PC-9 (cell line): Measurements from ENCODE around the gene ATP2B2. TPM values are rescaled to one million over a fixed set of nuclear protein-coding genes. Genes with fewer than 3 reads are reported as not detected.

Experiments used
- BruUV-seq: library from RNA; stranded (reverse); fragments of 400-500 nt; replicated peaks from 2 replicates; lab custom pipeline; 2021; lab: Mats Ljungman, UMichigan
- CTCF ChIA-PET: fragments of 300-600 bp; sonication (Branson Sonifier 250); formaldehyde crosslinking; loops from one replicate; lab custom pipeline; 2022; ENCODE audit warnings: antibody characterized with exemption; lab: Charles Lee
- POLR2A ChIA-PET: fragments of 300-600 bp; sonication (Branson Sonifier 250); formaldehyde crosslinking; loops from one replicate; lab custom pipeline; 2022; ENCODE audit warnings: antibody characterized with exemption; ENCODE audit not compliant: unreplicated experiment; lab: Charles Lee
- DNase-seq, 2 experiments: peaks; one replicate each; pipeline versions ENCODE4 v3.0.0 to v3.0.0-alpha.2; 2015 to 2022; ENCODE audit warnings: mixed read lengths in 1 of 2
- H2AFZ ChIP-seq: fragments of 200-600 bp; sonication (generic); 2 replicates; pipeline ENCODE4 v1.8.1; 2017; ENCODE audit warnings: antibody characterized with exemption
- H3F3A ChIP-seq: fragments of 200-600 bp; sonication (generic); 2 replicates; pipeline ENCODE4 v1.8.1; 2017; ENCODE audit warnings: antibody characterized with exemption, mild to moderate bottlenecking, low read depth; ENCODE audit not compliant: insufficient read depth
- H3K27ac ChIP-seq: fragments of 200-600 bp; sonication (generic); 2 replicates; pipeline ENCODE4 v1.6.1; 2016; ENCODE audit warnings: mixed run types
- H3K27me3 ChIP-seq: fragments of 200-600 bp; sonication (generic); 2 replicates; pipeline ENCODE4 v1.6.1; 2016; ENCODE audit warnings: low read depth, mixed run types; ENCODE audit not compliant: insufficient read depth
- H3K36me3 ChIP-seq: fragments of 200-600 bp; sonication (generic); 2 replicates; pipeline ENCODE4 v1.6.1; 2016; ENCODE audit warnings: low read depth, mixed run types
- H3K4me1 ChIP-seq: fragments of 200-600 bp; sonication (generic); replicated peaks from 2 replicates; pipeline ENCODE4 v1.6.1; 2016; ENCODE audit warnings: mixed run types; ENCODE audit not compliant: insufficient read depth
- H3K4me2 ChIP-seq: fragments of 200-600 bp; sonication (generic); 2 replicates; pipeline ENCODE4 v1.6.1; 2017; ENCODE audit warnings: mixed run types
- H3K4me3 ChIP-seq: fragments of 200-600 bp; sonication (generic); 2 replicates; pipeline ENCODE4 v1.6.1; 2016; ENCODE audit warnings: mixed run types
- H3K79me2 ChIP-seq: fragments of 200-600 bp; sonication (generic); 2 replicates; pipeline ENCODE4 v1.6.1; 2017; ENCODE audit warnings: low read depth, mixed run types
- H3K9me2 ChIP-seq: fragments of 200-600 bp; sonication (generic); 2 replicates; pipeline ENCODE4 v1.8.1; 2017; ENCODE audit warnings: mild to moderate bottlenecking; ENCODE audit not compliant: insufficient read depth
- H3K9me3 ChIP-seq: fragments of 200-600 bp; sonication (generic); 2 replicates; pipeline ENCODE4 v1.8.1; 2016; ENCODE audit warnings: low read depth; ENCODE audit not compliant: insufficient read depth
- H4K20me1 ChIP-seq: fragments of 200-600 bp; sonication (generic); 2 replicates; pipeline ENCODE4 v1.8.1; 2017; ENCODE audit not compliant: insufficient read depth
- EZH2 ChIP-seq: fragments of 200-600 bp; sonication (generic); IDR thresholded peaks from 2 replicates; pipeline ENCODE4 v1.8.0; 2017; ENCODE audit warnings: antibody characterized with exemption, low read depth
- intact Hi-C: fragments of 100-400 bp; cut with micrococcal nuclease; formaldehyde crosslinking; loops from one replicate; pipeline ENCODE4 v1.10.0; 2022; ENCODE audit not compliant: unreplicated experiment
- total RNA-seq: library from RNA; stranded (reverse); gene quantifications from 2 replicates; pipeline ENCODE4 v1.2.3, GENCODE V29; 2021
- TF ChIP-seq, protein P1 (sequence below): fragments of 200-600 bp; sonication (generic); conservative IDR thresholded peaks from 2 replicates; pipeline ENCODE4 v1.6.1; 2017; ENCODE audit warnings: mixed run types, antibody characterized with exemption, mild to moderate bottlenecking, moderate library complexity

The ATP2B2 gene
- total RNA-seq, 1 experiment from 2014 or later, result not detected

DNA sequence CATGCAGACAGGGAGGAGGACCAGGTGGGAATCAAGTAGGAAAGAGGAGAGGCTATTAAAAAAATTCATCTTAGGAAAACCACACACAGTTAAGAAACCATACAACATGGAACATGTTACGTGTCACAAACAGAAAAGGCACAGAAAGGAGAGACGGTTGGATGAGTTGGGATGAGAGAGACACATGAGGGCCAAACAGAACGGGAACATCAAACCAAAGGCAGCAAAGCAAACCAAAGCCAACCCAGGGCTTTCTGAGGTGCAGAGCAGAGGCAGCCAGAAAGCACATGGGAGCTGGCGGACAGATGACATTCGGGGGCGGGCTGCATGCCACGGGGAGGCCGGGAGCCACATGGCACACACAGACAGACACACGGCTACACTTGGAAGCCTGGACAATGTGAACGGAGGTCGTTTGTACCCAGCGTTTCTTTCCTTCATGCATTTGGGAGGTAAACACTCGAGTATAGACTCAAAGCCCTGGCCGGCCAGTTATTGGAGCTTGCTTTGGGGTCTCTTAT is 175.8 kb downstream of the ATP2B2 start:
- Histone ChIP-seq H4K20me1 (no peaks in the 10 kb centered on the region), H3K4me3 (no peak overlapping the region), H2AFZ (no peak overlapping the region), H3F3A (no peaks in the 10 kb centered on the region), H3K4me1 (no peaks in the 10 kb centered on the region), H3K9me3 (no peaks in the 10 kb centered on the region), H3K79me2 (no peaks in the 10 kb centered on the region), H3K9me2 (no peaks in the 10 kb centered on the region), H3K36me3 (no peaks in the 10 kb centered on the region), H3K27me3 (peaks cover 100% of the 10 kb centered on the region), H3K27ac (no peak overlapping the region), H3K4me2 (no peak overlapping the region)
- intact Hi-C loops, result loop anchor here (10.0 kb wide), 1 partner anchor 585 kb away; the partner anchor contains the start of gene OGG1
- POLR2A ChIA-PET, result interaction anchor here (0.6 kb wide), 1 partner anchor 567 kb away, joined by 3 read pairs; no protein-coding TSS in a partner anchor
- TF ChIP-seq EZH2, result no peak; the same call in 1 of the 2 replicates
- TF ChIP-seq, protein P1, sequence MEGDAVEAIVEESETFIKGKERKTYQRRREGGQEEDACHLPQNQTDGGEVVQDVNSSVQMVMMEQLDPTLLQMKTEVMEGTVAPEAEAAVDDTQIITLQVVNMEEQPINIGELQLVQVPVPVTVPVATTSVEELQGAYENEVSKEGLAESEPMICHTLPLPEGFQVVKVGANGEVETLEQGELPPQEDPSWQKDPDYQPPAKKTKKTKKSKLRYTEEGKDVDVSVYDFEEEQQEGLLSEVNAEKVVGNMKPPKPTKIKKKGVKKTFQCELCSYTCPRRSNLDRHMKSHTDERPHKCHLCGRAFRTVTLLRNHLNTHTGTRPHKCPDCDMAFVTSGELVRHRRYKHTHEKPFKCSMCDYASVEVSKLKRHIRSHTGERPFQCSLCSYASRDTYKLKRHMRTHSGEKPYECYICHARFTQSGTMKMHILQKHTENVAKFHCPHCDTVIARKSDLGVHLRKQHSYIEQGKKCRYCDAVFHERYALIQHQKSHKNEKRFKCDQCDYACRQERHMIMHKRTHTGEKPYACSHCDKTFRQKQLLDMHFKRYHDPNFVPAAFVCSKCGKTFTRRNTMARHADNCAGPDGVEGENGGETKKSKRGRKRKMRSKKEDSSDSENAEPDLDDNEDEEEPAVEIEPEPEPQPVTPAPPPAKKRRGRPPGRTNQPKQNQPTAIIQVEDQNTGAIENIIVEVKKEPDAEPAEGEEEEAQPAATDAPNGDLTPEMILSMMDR, result no peak
- no peak for DNase-seq
- no TSS peak for BruUV-seq
- CTCF ChIA-PET, result no interaction called here

DNA sequence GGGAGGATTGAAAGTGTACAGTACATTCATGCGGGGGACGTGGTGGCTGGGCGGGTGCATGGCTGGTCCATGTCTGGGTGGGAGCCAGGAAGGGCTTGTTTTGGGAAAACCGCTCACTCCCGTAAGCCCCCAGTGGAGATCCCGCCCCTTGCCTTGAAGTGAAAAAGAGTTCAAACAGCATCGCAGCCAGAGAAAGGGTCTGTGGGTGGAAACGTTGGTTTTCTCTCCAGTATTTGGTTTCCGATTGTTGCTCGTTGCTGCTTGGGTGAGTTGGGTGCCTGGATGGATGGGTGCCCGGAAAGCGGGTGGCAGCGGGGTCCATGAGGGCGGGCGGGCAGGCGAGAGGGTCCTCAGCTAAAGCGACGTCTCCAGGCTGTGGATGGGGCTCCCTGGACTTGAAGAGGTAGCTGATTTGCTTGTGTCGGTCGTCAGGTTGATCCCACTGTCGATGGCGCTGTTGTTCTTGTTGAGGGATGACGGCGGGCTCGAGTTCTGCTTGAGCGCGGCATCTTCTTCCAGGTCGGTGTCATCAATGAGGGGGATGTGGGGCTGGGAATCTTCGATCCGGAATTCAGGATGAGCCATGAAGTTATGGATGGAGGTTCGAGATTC is 176.8 kb downstream of the ATP2B2 start:
- peaks cover 100% of the 10 kb centered on the region for H3K27me3 ChIP-seq
- H3F3A ChIP-seq, result no peaks in the 10 kb centered on the region
- H3K4me3 ChIP-seq, result no peak overlapping the region
- ChIA-PET POLR2A (no interaction called here), CTCF (no interaction called here)
- no peaks in the 10 kb centered on the region for H3K9me2 ChIP-seq
- H3K27ac ChIP-seq, result no peak overlapping the region
- H4K20me1 ChIP-seq, result no peaks in the 10 kb centered on the region
- no peak for DNase-seq
- TF ChIP-seq EZH2, result 0 out of 2 replicates have a peak, but pooled peaks have one; percentile 74
- TF ChIP-seq, protein P1, result no peak
- no peaks in the 10 kb centered on the region for H3K4me1 ChIP-seq
- intact Hi-C loops, result loop anchor here (10.0 kb wide), 1 partner anchor 584 kb away; the partner anchor contains the start of gene OGG1
- no peaks in the 10 kb centered on the region for H3K79me2 ChIP-seq
- H3K9me3 ChIP-seq, result no peaks in the 10 kb centered on the region
- no peaks in the 10 kb centered on the region for H3K36me3 ChIP-seq
- H3K4me2 ChIP-seq, result no peak overlapping the region
- no TSS peak for BruUV-seq
- no peak overlapping the region for H2AFZ ChIP-seq

DNA sequence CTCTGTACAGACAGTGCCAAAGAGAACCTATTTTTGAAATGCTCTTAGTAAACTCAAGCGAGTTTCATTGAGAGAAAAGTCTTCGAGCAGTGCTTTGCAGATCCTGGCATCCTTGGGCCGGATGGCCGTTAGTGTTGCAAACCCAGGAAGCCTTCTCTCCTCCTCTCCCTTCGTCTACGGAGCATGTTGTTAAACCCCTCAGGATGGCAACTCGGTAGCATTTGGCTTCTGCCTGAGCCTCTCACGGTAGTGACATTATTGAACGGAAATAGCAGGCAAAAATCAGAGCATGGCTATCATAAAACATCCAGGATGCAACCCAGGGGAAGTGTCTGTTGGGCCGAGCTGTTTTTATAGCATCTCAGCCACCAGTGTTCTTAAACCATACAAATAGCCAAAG is 177.8 kb downstream of the ATP2B2 start:
- Histone ChIP-seq H3K79me2 (no peaks in the 10 kb centered on the region), H3K27ac (no peak overlapping the region), H3K4me1 (no peaks in the 10 kb centered on the region), H3K27me3 (peaks cover 90% of the 10 kb centered on the region), H3K9me3 (no peaks in the 10 kb centered on the region), H3F3A (no peaks in the 10 kb centered on the region), H2AFZ (no peak overlapping the region), H3K4me3 (no peak overlapping the region), H4K20me1 (no peaks in the 10 kb centered on the region), H3K4me2 (no peak overlapping the region), H3K9me2 (no peaks in the 10 kb centered on the region), H3K36me3 (no peaks in the 10 kb centered on the region)
- intact Hi-C loops, result loop anchor here (10.0 kb wide), 1 partner anchor 583 kb away; the partner anchor contains the start of gene OGG1
- POLR2A ChIA-PET, result no interaction called here
- TF ChIP-seq, protein P1, result no peak
- TF ChIP-seq EZH2, result peak; percentile 38; the same call in 1 of the 2 replicates
- DNase-seq, result no peak
- no TSS peak for BruUV-seq
- CTCF ChIA-PET, result interaction anchor here (0.6 kb wide), 1 partner anchor 16 kb away, joined by 3 read pairs; no protein-coding TSS in a partner anchor
